Activated CD4-positive, alpha-beta T cell treated with anti-CD3 and anti-CD28 coated beads for 4 hours (primary cell): ENCODE results near the gene GRK3.

Experiments
- DNase-seq, 2 donors: peaks; one replicate each; pipeline ENCODE4 v3.0.0-alpha.2; 2020

Gene GRK3

DNA sequence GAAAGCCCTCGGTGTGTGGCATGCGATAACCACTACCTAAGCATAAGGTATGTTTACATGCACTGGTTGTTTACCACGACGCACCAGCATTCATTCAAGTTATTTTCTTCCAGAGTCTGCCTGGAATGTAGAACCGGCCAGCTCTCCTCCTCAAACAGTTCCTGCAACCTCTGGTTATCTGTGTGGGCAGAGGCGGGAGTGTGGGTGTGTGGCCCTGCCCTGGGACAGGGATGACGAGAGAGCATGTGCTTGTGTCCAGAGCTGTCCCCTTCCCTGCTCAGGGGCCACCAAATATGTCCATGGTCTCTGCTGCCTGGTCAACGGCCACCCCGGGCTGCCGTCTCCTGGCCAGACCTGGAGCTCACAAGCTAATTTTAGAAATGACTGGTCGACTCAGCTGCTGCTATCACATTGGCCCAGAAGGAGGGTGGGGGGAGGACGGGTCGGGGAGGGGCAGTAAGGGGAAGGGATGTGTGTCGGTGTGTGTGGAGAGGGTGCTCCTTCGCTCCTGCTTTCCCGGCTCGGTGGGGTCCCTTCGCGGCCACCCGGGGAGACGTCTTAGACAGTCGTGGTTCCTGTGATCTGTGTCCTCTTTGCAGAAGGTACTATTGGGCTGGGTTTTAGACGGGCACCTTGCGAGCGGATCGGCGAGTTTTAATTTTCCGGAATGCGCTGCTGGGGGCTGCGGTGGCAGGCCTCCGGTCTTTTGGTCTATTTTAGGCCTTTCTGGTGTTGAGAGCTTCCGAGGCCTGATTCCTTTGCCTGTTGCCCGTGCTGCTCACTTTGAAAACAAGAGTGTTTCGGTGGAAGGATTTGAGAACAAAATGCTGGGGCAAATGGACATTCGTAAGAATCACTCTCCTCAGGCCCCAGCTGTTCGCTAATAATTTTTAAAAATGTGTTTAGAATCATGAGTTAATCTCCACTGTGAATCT lies 177.5 kb downstream of the GRK3 start, which contains the start of gene MYO18B:
Gene MYO18B, plus strand, starts transcription at position 497 of the 935 bp plus-strand sequence. CDS start 18,905 bp downstream, outside the sequence.
- DNase-seq = no peak

DNA sequence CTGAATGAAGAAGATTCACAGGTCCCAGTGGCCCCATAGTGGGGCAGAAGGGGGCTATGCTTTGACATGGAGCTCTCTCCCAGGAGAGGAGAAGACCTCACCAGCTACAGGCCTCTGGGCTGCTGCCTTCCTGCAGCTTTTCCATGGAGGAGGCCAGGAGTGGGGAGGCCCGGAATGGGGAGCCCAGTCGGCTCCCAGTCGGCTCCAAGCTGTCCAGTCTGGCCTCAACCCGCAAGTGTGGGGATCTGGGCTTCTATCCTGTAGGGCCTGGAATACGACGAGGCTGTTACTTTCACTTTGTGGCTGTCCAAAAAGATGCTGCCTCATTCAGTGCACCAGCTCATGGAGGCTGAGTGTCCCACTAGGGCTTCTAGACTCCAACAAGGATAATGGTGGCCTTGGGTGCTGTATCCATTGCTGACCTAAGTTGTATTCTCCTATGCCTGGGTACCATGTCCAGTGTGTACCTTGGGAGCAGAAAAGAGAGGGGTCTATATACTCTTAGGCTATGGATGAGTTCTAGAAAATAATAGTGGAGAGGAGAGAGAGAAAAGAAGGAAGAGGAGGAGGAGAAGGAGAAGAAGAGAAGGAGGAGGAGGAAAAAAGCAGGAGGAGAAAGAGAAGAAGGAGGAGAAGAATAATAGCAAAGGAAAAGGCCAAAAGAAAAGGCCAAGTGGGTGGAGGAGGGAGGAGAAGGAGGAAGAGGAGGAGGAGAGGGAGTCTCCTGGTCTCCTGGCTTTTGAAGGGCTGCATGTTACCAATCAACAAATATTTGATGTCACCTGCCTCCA lies 178.6 kb downstream of the GRK3 start:
- no peak for DNase-seq

DNA sequence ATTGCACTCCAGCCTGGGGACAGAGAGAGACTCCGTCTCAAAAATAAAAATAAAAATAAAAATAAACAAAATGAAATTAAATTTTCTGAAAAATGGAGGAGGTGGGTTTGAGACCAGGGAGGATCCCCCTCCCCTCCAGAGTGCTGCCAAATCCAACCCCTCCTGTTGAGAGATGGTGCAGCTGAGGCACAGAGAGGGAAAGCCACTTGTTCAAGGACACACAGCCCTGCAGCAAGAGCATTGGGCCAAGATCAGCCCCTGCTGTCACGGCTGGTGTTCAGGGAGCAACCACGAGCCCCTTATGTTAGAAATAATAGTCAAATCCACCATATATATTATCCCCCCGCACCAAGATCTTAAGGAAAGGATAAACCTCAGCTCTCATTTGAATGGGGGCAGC lies 180.2 kb downstream of the GRK3 start:
- DNase-seq = no peak

DNA sequence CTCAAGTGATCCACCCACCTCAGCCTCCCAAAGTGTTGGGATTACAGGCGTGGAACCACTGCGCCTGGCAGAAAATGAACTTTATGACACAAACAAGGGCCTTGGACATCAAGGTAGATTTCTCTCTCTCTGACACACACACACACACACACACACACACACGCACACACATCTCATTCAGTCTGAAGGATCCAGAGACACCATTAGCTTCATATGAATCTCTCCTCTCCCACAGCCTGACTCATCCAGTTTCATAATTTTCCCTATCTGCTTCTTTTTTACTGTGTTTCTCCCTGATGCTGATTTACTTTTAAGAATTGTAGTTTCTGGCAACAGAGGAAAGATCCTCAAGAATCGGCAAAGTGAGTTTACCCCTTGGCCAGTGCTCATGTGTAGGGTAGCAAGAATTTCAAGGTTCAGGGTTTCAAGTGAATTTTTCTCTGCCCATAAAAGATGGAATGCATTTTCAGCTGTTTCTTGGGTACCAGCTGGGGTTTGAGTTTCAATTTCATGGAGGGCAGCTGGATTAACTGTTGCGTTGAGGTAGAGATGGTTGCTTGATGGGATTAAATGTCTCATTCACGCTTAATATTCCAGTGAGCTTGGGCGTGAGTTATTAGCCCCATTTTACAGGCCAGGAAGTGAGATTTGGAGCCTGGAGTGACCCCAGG lies 181.0 kb downstream of the GRK3 start:
- DNase-seq = no peak

DNA sequence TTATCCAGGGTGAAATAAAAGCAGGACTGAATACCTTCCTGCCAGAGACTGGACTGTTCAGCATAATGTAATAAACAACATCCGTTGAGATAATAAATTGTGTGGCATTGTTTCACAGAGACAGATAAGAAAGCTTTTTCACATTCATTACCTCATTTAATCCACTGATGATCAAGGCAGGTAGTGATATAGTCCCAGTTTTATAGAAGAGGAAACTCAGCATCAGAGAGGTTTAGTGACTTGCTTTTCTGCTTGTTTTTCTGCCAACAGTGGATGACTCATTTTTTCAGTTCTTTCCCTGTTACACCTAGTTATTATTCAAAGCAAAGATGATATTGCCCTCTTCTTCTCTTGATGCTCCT lies 181.5 kb downstream of the GRK3 start:
- no peak for DNase-seq

DNA sequence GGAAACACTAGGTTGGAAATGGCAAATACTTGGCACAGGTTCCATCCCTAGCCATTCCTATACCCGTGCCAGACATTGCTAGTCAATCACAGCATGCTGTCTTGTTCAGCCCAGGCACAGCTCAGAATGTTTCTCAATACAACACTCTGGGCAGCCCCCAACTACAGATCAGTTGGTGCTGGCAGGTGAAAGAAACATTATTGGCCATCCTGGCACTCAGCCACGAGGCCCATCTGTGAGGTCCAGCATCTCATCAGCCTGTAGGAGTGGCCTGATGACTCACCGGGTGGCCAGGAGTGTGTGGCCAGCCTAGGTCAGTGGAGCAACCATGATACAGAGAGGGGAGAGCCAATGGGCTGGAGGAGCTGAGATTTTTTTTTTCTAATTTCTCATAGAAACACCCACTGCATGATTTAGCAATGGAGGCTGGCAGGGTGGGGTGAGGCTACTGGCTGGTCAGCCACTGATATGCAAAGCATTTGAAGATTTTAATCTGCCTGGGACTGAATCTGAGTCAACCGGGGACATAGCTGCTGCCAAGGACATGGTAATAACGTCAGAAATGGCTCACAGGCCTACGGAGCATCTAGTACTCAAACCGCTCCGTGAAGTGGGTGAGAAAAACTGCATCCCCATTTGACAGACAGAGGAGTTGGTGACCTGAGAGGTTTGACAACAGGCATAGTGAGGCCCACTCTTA lies 182.9 kb downstream of the GRK3 start:
- no peak for DNase-seq

DNA sequence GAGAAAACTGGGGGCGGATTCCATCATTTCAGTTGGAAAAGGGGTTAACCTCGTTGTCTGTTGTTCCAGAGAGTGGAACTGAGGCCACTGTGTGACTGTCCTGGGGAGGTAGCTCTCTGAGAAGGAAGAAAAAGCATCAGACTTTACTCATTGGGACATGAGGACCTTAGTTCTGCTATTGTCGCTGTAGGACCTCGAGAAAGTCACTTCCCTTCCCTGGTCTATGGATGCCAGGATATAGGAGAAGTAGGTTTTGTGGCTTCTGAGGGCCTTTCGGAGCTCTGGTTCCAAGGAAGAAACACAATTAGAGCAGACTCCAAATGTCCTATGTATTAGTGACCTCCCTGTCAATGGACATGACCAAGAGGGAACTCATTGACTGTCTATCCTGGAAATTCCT lies 183.7 kb downstream of the GRK3 start:
- no peak for DNase-seq

DNA sequence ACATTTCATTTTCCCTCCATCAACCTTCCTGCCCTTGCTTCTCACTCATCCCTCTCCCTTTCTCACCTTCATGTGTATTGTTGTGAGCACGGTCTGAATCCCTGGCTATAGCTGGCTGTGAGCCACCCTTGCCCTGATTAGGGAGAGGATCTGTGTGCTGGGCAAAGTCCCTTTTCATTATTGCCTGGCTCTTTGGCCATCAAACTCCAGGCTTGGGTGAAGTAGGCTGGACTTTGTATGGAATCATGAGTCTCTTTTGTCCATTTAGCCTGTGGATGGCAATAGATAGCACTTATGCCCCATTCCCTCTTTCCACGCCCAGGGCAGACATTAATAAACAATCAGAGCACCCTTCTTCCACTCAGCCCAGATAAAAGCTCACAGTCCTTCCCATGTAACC lies 184.2 kb downstream of the GRK3 start:
- no peak for DNase-seq

DNA sequence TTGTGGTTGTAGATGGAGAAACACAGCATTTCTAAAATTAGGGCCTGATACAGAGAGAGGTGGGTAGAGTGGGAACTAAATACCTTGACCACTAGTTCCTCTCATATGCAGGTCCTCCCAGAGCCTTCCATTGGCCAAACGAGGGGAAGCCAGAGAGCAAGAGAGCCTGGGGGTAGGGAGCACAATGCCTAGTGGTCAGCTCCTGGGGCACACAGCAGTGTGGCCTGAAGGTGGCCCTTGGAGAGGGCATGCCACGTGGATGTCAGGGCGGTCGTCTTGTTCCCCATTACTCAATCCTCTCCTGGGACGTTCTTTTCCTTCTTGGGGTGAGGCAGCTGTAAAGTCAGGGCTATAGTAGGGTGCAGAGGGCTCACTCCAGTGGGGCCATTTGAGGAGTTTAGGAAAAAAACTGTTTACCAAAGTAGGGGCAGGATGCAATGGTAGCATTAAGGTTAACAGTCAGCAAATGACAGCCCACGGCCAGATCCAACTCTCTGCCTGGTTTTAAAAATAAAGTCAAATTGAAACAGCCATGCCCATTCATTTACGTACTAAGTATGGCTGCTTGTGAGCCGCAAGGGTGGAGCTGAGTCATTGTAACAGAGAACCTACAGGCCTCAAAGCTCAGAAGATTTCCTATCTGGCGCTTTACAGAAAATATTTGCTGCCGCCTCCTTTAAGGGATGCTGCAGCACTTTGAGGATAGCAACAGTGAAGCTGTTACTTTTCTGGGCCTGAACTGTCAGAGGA lies 185.1 kb downstream of the GRK3 start:
- no peak for DNase-seq

DNA sequence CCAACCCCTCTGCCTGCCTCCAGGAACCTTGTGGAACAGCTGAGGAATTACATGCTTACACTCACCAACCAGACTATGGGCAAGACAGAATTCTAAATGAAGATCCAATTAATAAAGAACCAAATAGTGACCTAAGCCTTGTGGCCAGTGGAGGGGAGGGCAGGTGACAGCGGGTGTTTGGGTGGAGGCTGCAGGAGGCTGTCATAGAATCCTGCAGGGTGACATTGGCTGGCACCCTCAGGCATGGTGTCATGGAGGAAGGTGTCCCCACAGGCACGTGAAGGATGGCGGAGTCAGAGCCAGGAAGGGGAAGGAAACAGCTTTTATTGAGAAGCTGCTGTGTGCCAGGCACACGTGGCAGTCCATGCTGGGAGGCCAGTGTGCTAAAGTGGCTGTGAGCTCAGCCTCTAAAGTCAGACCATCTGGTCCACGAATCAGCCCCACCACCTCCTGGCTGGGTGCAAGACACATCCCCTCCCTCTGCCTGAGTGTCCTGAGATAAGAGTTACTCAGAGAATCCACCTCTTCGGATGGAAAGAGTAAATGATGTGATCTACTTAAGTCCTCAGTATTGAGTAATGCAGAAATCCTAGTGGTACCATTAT lies 186.2 kb downstream of the GRK3 start:
- no peak for DNase-seq

DNA sequence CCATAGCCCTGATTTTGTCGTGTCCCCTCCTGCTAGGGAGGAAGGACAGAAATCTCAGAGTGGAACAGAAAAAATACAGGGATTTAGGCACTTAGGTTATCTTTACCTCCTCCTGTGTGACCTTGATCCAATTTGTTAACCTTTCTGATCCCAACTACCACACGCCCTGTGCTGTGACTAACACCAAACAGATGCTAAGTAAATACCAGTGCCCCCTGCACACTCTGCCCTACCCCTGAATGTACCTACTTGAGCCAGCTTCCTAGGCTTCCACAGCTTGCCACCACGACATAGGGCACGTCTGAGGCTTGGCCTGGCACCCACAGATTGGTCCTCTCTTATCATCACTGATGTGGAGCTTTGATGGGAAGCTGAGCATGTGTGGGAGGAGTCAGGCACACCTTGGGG lies 186.7 kb downstream of the GRK3 start:
- DNase-seq = no peak

DNA sequence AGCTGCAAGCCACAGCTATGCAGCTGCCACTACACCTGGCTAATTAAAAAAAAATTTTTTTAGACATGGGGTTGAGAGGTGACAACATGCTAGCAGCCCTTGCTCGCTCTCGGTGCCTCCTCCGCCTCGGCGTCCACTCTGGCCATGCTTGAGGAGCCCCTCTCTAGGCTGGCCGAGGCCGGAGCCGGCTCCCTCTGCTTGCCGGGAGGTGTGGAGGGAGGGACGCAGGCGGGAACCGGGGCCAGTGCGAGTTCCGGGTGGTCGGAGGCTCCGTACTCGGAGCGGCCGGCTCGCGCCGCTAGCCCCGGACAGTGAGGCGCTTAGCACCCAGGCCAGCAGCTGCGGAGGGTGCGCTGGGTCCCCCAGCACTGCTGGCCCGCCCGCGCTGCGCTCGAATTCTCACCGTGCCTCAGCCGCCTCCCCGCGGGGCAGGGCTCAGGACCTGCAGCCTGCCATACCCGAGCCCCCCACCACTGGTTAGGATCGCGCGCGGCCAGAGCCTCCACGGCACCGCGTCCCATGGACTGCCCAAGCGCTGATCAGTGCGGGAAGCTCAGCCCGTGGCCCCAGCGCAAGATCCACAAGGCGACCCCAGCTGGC lies 188.2 kb downstream of the GRK3 start:
- no peak for DNase-seq

DNA sequence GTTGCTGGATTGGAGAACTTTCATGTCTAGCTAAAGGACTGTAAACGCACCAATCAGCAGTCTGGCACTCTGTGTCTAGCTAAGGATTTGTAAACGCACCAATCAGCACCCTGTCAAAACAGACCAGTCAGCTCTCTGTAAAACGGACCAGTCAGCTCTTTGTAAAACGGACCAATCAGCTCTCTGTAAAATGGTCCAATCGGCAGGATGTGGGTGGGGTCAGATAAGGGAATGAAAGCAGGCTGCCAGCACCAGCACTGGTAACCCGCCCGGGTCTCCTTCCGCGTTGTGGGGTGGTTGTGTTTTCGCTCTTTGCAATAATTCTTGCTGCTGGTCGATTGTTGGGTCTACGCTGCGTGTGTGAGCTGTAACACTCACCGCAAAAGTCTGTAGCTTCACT lies 188.8 kb downstream of the GRK3 start:
- no peak for DNase-seq

DNA sequence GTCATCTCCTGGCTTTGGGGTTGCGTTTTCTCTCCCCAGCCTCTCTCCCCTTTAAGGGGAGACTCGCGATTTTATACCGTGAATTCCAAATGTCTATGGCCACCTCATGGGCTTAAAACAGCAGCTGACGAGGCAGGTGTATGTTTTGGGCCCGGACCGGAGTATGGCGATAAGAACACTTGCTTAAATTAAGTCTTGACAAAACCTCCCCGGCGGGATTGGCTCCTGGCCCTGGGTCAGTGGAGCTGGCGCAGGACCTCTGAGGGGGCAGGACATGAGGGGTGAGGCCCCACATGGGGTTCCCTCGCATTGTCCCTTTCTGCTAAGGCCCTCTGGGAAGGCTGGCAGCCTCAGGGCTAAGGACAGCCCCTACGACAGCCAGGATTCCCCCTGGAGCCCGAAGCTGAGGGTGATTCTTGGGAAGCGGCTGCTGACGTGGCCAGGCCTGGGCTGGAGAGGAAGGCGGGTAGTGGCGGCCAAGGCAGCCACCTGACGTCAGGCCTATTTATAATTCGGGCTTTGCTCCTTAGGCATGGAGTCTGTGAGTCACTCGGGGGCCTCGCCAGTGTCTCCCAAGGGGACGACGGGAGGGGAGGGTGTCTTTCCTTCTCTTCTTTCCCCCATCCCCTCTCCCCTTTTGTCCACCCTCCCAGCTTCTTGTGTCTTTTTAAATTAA lies 190.2 kb downstream of the GRK3 start:
- no peak for DNase-seq

DNA sequence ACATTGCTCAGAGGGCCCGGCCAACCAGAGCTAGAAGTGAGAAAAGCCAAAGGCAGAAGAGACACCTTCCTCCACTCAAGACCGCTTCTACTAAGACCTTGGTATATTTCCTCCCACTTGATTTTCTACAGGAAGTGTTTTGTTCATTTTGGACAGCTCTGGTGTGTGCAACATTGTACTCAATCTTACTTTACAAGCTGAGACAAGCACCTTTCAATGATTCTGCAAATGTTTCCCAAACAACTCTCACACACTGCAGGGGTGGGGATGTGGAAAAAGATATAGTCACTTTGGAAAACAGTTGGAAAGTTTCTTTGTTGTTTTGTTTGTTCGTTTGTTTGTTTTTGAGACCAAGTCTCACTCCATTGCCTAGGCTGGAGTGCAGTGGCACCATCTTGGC lies 193.2 kb downstream of the GRK3 start:
- DNase-seq = no peak

DNA sequence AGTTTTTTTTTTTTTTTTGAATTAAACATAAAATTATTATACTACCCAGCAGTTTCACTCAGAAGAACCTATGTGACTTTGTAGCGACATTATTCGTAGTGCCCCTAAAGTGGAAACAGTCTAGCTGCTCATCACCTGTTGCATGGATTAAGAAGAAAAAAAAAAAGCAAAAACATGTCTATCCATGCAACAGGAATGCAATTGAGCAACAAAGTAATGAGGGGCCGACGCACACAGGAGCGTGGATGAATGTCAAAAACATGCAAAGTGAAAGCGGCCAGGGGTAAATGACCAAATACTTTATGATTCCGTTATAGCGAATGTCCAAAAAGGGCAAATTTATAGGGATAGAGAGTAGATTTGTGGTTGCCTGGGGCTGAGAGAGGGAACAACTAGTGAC lies 193.8 kb downstream of the GRK3 start:
- DNase-seq = no peak

DNA sequence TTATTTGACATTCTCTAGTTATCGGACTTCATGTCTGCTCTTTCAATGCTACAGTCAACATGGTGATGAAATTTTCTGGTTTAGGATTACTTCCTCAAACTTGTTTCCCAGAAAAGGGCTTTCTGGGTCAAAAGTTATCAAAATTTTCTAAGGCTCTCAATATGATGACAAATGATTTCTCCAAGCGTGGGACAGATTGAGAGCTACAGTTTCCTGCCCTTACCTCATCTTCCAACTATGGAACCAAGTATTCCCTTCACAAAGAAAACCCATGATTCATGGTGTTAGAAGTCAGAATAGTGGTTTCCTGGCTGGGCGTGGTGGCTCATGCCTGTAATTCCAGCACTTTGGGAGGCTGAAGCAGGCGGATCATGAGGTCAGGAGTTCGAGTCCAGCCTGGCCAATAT lies 195.4 kb downstream of the GRK3 start:
- DNase-seq = no peak

DNA sequence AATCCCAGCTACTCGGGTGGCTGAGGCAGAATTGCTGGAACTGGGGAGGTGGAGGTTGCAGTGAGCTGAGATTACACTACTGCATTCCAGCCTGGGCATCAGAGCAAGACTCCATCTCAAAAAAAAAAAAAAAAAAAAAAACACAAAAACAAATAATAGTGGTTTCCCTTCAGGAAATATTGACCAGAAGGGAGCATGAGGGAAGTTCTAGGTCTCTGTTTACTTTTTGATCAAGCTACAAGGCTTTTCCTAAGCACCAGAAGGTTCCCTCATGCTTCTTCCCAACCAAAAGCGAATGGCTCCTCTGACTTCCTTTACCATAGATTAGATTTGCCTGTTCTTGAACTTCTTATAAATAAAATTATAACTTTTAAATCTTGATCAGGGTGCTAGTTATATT lies 195.8 kb downstream of the GRK3 start:
- no peak for DNase-seq

DNA sequence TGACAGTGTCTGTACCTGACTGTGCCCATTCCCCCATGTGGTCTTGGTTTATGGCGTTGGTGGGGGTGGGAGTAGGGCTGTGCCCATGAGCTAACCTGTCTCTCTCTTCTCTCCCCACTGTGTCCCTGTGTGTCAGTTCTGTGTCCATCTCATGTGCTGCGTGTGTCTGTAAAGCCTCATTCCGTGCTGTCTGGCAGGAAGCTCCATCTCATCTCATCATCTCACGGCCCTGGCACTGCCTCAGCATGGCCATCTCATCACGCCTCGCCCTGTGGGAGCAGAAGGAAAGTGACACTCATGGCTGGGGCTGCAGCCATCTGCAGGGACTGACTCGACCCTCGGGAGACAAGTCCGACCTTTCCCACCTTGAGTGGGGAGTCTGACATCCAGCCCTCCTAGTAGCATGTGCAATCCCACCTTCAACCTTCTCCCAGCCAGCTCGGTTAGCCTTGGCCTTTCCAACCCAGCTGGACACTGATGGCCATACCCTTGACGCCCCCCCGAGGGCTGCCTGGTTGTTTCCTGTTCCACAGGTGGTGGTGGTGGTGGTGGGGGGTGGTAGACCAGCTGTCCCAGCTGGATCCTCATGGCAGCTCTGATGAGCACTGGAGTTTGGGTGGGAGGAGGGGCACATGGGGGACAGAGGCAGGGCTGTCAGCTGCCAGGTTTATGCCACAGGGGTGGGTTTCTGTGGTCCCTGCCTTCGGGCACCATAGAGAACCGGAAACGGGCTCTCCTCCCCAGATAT lies 196.5 kb downstream of the GRK3 start:
- DNase-seq = no peak

DNA sequence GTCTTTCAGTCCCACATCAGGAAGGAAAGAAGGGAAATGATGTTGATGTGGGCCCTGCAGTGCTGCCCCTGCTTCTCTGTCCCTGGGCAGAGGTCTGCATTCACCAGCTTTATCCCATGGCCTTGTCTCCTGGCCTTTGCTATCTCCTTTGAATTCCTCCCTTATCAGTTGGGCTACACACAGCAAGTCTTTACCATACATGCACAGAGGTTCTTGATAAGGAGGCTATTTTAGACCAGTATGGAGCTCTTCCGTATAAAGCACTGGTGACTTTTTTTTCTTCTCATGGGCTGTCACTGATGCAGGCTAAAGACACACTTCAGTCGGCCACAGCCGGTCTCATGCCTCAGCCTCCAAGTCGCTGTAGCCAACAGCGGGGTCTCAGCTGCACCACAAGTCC lies 197.7 kb downstream of the GRK3 start:
- no peak for DNase-seq
